Stimulated activated CD4-positive, alpha-beta T cell treated with anti-CD3 and anti-CD28 coated beads, TNF-alpha, amount 100 ng/mL, for 4 hours (primary cell): Measurements from ENCODE around the gene CRY1.

ENCODE experiments used
- DNase-seq, 3 experiments: peaks; one replicate each; pipeline ENCODE4 v3.0.0-alpha.2; 2020; ENCODE audit warnings: low read depth in 3 of 3

CRY1 gene

GRCh38 chr12:106964526-106964925 is 128.8 kb downstream of the CRY1 start:
- DNase-seq = no peak

GRCh38 chr12:106962286-106962685 is 131.1 kb downstream of the CRY1 start:
- no peak for DNase-seq

GRCh38 chr12:106960443-106960842 is 132.9 kb downstream of the CRY1 start:
- DNase-seq = no peak

- DNase-seq = no peak
Measured at GRCh38 chr12:106957583-106957982, 135.8 kb downstream of the CRY1 start.

- DNase-seq = peak in 2 of 3 experiments; percentile 20 to 33
Measured at GRCh38 chr12:106956048-106956578, 137.2 kb downstream of the CRY1 start.

- peak; percentile 74 to 86 (median 85) for DNase-seq
Measured at GRCh38 chr12:106955377-106956047, 137.8 kb downstream of the CRY1 start, which contains the start of gene TMEM263. TSS of gene TMEM263 (plus strand) at chr12:106955907. CDS start at chr12:106967117, 11,210 bp downstream.

- DNase-seq = peak in 2 of 3 experiments; percentile 3 to 8
Measured at GRCh38 chr12:106954462-106955376, 138.6 kb downstream of the CRY1 start.

GRCh38 chr12:106953352-106954250 is 139.7 kb downstream of the CRY1 start:
- DNase-seq = no peak

GRCh38 chr12:106950591-106950990 is 142.8 kb downstream of the CRY1 start:
- no peak for DNase-seq

- DNase-seq = no peak
Measured at GRCh38 chr12:106947461-106947860, 145.9 kb downstream of the CRY1 start.

GRCh38 chr12:106945261-106945851 is 148.0 kb downstream of the CRY1 start:
- DNase-seq = no peak

GRCh38 chr12:106942775-106943174 is 150.6 kb downstream of the CRY1 start:
- DNase-seq = no peak

GRCh38 chr12:106941481-106942156 is 151.7 kb downstream of the CRY1 start:
- DNase-seq = no peak
